Progenitor cell of endocrine pancreas (in vitro differentiated cells): Measurements from ENCODE around the gene PPFIA1. TPM values are rescaled to one million over a fixed set of nuclear protein-coding genes. Genes with fewer than 3 reads are reported as not detected.

Experiments
- DNase-seq: peaks from one replicate; pipeline ENCODE4 v3.0.0; 2021; ENCODE audit warnings: low spot score; ENCODE audit not compliant: unreplicated experiment
- H3K27ac Mint-ChIP-seq: 2 replicates; pipeline ENCODE4 v1.8.0; 2021; ENCODE audit warnings: mild to moderate bottlenecking, moderate library complexity, mixed read lengths
- H3K27me3 Mint-ChIP-seq: 2 replicates; pipeline ENCODE4 v1.8.0; 2021; ENCODE audit warnings: mixed read lengths
- H3K36me3 Mint-ChIP-seq: 2 replicates; pipeline ENCODE4 v1.8.0; 2022; ENCODE audit warnings: mixed read lengths; ENCODE audit not compliant: insufficient read depth
- H3K4me1 Mint-ChIP-seq: 2 replicates; pipeline ENCODE4 v1.8.0; 2021; ENCODE audit warnings: low read depth, mixed read lengths
- H3K4me3 Mint-ChIP-seq: 2 replicates; pipeline ENCODE4 v1.8.0; 2021; ENCODE audit warnings: low read depth, mild to moderate bottlenecking, moderate library complexity, mixed read lengths
- H3K9me3 Mint-ChIP-seq: 2 replicates; pipeline ENCODE4 v1.8.0; 2021; ENCODE audit warnings: low read depth, mixed read lengths
- CTCF ChIP-seq: fragments of 200-600 bp; sonication (generic); IDR thresholded peaks from one replicate; pipeline ENCODE4 v1.5.0; 2021; ENCODE audit warnings: antibody characterized with exemption, mild to moderate bottlenecking; ENCODE audit not compliant: unreplicated experiment
- total RNA-seq: library from RNA; stranded (reverse); gene quantifications from 2 replicates; pipeline ENCODE4 v1.2.1, GENCODE V29; 2021

PPFIA1 gene
- total RNA-seq, 1 donor from 2014 or later: 70.8 TPM

- no peak for TF ChIP-seq CTCF
- H3K9me3 Mint-ChIP-seq: no peaks in the 10 kb centered on the region
- no peak overlapping the region for H3K4me3 Mint-ChIP-seq
- H3K27ac Mint-ChIP-seq: no peak overlapping the region
- no peak for DNase-seq
- H3K27me3 Mint-ChIP-seq: no peaks in the 10 kb centered on the region
- peaks cover 25% of the 10 kb centered on the region for H3K36me3 Mint-ChIP-seq
- H3K4me1 Mint-ChIP-seq: no peaks in the 10 kb centered on the region
Measured at GRCh38 chr11:70352601-70353000, 82.1 kb downstream of the PPFIA1 start.

- Mint-ChIP-seq H3K9me3 (no peaks in the 10 kb centered on the region), H3K4me1 (no peaks in the 10 kb centered on the region), H3K27ac (no peak overlapping the region), H3K27me3 (no peaks in the 10 kb centered on the region), H3K4me3 (no peak overlapping the region), H3K36me3 (peaks cover 23% of the 10 kb centered on the region)
- DNase-seq: no peak
- TF ChIP-seq CTCF: no peak
Measured at GRCh38 chr11:70353329-70353728, 82.8 kb downstream of the PPFIA1 start.

- no peak overlapping the region for H3K4me3 Mint-ChIP-seq
- H3K9me3 Mint-ChIP-seq: no peaks in the 10 kb centered on the region
- H3K4me1 Mint-ChIP-seq: no peaks in the 10 kb centered on the region
- TF ChIP-seq CTCF: no peak
- DNase-seq: no peak
- peak overlapping the region; percentile 33 for H3K27ac Mint-ChIP-seq
- H3K36me3 Mint-ChIP-seq: peaks cover 22% of the 10 kb centered on the region
- H3K27me3 Mint-ChIP-seq: no peaks in the 10 kb centered on the region
Measured at GRCh38 chr11:70353900-70354568, 83.5 kb downstream of the PPFIA1 start.

GRCh38 chr11:70354629-70355028 is 84.1 kb downstream of the PPFIA1 start:
- Mint-ChIP-seq H3K36me3 (peaks cover 25% of the 10 kb centered on the region), H3K4me1 (no peaks in the 10 kb centered on the region), H3K27me3 (no peaks in the 10 kb centered on the region), H3K9me3 (no peaks in the 10 kb centered on the region), H3K27ac (no peak overlapping the region), H3K4me3 (no peak overlapping the region)
- TF ChIP-seq CTCF: no peak
- no peak for DNase-seq

- H3K9me3 Mint-ChIP-seq: no peaks in the 10 kb centered on the region
- H3K27ac Mint-ChIP-seq: no peak overlapping the region
- H3K4me1 Mint-ChIP-seq: no peaks in the 10 kb centered on the region
- no peak overlapping the region for H3K4me3 Mint-ChIP-seq
- no peak for DNase-seq
- peaks cover 25% of the 10 kb centered on the region for H3K36me3 Mint-ChIP-seq
- H3K27me3 Mint-ChIP-seq: no peaks in the 10 kb centered on the region
- TF ChIP-seq CTCF: no peak
Measured at GRCh38 chr11:70358753-70359152, 88.3 kb downstream of the PPFIA1 start.
